Neural crest cell (in vitro differentiated cells): ENCODE data around the gene BHLHA15. TPM values are rescaled to one million over a fixed set of nuclear protein-coding genes. Genes with fewer than 3 reads are reported as not detected.

Source experiments
- DNase-seq: peaks from one replicate; pipeline ENCODE4 v3.0.0; 2021; ENCODE audit warnings: low read depth, mixed read lengths, low spot score
- H3K27ac Mint-ChIP-seq: one replicate; pipeline ENCODE4 v1.8.0; 2021; ENCODE audit warnings: mild to moderate bottlenecking, mixed read lengths; ENCODE audit not compliant: unreplicated experiment
- H3K27me3 Mint-ChIP-seq: 2 replicates; pipeline ENCODE4 v1.8.0; 2021; ENCODE audit warnings: low read depth, mild to moderate bottlenecking, mixed read lengths
- H3K36me3 Mint-ChIP-seq: 2 replicates; pipeline ENCODE4 v1.8.0; 2021; ENCODE audit warnings: low read depth, mild to moderate bottlenecking, mixed read lengths
- H3K4me1 Mint-ChIP-seq: 2 replicates; pipeline ENCODE4 v1.8.0; 2021; ENCODE audit warnings: mixed read lengths
- H3K4me3 Mint-ChIP-seq: one replicate; pipeline ENCODE4 v1.8.0; 2021; ENCODE audit warnings: mild to moderate bottlenecking, mixed read lengths
- H3K9me3 Mint-ChIP-seq: 2 replicates; pipeline ENCODE4 v1.8.0; 2021; ENCODE audit warnings: mixed read lengths
- total RNA-seq: library from RNA; stranded (reverse); gene quantifications from 2 replicates; pipeline ENCODE4 v1.2.1, GENCODE V29; 2021
- TF ChIP-seq, protein P1 (sequence below): fragments of 200-600 bp; sonication (generic); conservative IDR thresholded peaks from 2 replicates; pipeline ENCODE4 v1.5.0; 2021; ENCODE audit warnings: antibody characterized with exemption, mild to moderate bottlenecking

The BHLHA15 gene
- total RNA-seq, 1 donor from 2014 or later = not detected

DNA sequence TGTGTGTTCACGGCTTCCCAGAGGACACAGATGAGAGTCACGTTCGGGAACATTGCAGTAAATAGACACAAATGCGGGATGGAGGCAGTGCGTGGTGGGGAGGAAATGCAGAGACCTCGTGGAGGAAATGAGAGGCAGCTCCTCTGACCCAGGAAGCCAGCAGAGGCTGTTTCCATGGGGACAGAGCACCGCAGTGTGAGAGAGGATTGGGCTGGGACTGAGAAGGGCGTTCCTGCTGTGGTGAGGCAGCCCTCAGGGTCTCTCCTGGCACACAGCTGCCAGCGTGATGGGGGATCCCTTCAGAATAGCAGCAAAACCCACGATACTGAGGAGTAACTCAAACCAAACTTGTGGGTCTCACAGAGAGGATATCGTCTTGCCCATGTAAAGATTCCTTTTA is 21.7 kb upstream of the BHLHA15 start:
- TF ChIP-seq, protein P1, sequence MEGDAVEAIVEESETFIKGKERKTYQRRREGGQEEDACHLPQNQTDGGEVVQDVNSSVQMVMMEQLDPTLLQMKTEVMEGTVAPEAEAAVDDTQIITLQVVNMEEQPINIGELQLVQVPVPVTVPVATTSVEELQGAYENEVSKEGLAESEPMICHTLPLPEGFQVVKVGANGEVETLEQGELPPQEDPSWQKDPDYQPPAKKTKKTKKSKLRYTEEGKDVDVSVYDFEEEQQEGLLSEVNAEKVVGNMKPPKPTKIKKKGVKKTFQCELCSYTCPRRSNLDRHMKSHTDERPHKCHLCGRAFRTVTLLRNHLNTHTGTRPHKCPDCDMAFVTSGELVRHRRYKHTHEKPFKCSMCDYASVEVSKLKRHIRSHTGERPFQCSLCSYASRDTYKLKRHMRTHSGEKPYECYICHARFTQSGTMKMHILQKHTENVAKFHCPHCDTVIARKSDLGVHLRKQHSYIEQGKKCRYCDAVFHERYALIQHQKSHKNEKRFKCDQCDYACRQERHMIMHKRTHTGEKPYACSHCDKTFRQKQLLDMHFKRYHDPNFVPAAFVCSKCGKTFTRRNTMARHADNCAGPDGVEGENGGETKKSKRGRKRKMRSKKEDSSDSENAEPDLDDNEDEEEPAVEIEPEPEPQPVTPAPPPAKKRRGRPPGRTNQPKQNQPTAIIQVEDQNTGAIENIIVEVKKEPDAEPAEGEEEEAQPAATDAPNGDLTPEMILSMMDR = no peak
- H3K27ac Mint-ChIP-seq = no peak overlapping the region
- H3K9me3 Mint-ChIP-seq = no peaks in the 10 kb centered on the region
- no peak overlapping the region for H3K4me3 Mint-ChIP-seq
- peaks cover 30% of the 10 kb centered on the region for H3K36me3 Mint-ChIP-seq
- H3K4me1 Mint-ChIP-seq = no peaks in the 10 kb centered on the region
- DNase-seq = no peak
- no peaks in the 10 kb centered on the region for H3K27me3 Mint-ChIP-seq

DNA sequence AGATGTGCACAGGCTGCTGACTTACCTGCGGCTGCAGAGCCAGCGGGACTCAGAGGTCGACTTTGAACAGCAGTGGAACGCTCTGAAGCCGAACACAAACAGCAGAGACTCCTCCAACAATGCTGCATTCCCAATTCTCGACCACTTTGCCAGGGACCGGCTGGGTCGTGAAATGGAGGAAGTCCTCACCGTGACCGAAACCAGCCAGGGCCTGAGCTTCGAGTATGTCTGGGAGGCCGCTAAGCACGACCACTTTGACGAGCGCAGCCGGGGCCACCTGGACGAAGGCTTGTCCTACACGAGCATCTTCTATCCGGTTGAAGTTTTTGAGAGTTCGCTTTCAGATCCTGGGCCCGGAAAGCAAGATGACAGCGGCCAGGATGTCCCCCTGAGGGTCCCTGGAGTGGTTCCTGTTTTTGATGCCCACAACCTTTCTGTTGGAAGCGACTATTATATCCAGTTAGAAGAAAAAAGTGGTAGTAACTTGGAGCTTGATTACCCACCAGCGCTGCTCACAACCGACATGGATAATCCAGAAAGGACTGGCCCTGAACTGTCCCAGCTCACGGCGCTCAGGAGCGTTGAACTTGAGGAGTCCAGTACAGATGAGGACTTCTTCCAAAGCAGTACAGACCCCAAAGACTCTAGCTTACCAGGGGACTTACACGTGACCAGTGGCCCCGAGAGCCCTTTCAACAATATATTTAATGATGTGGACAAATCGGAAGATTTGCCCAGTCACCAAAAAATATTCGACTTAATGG is 19.4 kb upstream of the BHLHA15 start:
- H3K36me3 Mint-ChIP-seq = peaks cover 33% of the 10 kb centered on the region
- H3K27ac Mint-ChIP-seq = no peak overlapping the region
- no peak overlapping the region for H3K4me3 Mint-ChIP-seq

DNA sequence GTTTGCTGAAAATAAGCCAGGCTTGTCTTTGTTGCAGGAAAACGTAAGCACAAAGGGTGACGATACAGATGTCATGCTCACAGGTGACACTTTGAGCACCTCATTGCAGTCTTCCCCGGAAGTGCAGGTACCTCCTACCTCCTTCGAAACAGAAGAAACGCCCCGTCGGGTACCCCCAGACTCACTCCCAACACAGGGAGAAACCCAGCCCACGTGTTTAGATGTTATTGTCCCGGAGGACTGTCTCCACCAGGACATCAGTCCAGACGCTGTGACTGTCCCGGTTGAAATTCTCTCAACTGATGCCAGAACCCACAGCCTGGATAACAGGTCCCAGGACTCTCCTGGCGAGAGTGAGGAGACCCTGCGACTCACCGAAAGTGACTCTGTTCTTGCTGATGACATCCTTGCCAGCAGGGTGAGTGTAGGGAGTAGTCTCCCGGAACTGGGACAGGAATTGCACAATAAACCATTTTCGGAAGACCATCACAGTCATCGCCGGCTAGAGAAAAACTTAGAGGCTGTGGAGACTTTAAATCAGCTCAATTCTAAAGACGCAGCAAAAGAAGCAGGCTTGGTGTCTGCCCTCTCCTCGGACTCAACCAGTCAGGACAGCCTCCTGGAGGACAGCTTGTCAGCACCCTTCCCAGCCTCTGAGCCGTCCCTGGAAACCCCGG is 18.3 kb upstream of the BHLHA15 start:
- no peaks in the 10 kb centered on the region for H3K9me3 Mint-ChIP-seq
- H3K36me3 Mint-ChIP-seq = peaks cover 31% of the 10 kb centered on the region
- no peaks in the 10 kb centered on the region for H3K27me3 Mint-ChIP-seq
- H3K27ac Mint-ChIP-seq = no peak overlapping the region
- no peak overlapping the region for H3K4me3 Mint-ChIP-seq
- no peak for DNase-seq
- no peaks in the 10 kb centered on the region for H3K4me1 Mint-ChIP-seq
- TF ChIP-seq, protein P1 = no peak

More for the DNA sequence above, 19.4 kb upstream of the BHLHA15 start:
- Mint-ChIP-seq H3K27me3 (no peaks in the 10 kb centered on the region), H3K9me3 (no peaks in the 10 kb centered on the region), H3K4me1 (no peaks in the 10 kb centered on the region)
- DNase-seq = no peak
- TF ChIP-seq, protein P1 = no peak

DNA sequence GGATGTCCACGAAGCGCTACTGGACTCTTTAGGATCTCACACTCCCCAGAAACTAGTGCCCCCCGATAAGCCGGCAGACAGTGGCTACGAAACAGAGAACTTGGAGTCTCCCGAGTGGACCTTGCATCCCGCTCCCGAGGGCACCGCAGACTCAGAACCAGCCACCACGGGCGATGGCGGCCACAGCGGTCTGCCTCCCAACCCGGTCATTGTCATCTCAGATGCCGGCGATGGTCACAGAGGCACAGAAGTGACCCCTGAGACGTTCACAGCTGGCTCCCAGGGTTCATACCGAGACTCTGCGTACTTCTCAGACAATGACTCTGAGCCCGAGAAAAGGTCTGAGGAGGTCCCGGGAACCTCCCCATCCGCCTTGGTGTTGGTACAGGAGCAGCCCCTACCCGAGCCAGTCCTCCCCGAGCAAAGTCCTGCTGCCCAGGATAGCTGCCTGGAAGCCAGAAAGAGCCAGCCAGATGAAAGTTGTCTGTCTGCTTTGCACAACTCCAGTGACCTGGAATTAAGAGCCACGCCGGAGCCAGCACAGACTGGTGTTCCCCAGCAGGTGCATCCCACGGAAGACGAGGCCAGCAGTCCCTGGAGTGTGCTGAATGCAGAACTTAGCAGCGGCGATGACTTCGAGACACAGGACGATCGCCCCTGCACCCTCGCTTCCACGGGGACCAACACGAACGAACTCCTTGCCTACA is 17.6 kb upstream of the BHLHA15 start:
- no peaks in the 10 kb centered on the region for H3K9me3 Mint-ChIP-seq
- H3K27ac Mint-ChIP-seq = no peak overlapping the region
- H3K4me3 Mint-ChIP-seq = no peak overlapping the region
- peaks cover 29% of the 10 kb centered on the region for H3K36me3 Mint-ChIP-seq
- H3K27me3 Mint-ChIP-seq = no peaks in the 10 kb centered on the region
- DNase-seq = no peak
- TF ChIP-seq, protein P1 = no peak
- H3K4me1 Mint-ChIP-seq = no peaks in the 10 kb centered on the region

DNA sequence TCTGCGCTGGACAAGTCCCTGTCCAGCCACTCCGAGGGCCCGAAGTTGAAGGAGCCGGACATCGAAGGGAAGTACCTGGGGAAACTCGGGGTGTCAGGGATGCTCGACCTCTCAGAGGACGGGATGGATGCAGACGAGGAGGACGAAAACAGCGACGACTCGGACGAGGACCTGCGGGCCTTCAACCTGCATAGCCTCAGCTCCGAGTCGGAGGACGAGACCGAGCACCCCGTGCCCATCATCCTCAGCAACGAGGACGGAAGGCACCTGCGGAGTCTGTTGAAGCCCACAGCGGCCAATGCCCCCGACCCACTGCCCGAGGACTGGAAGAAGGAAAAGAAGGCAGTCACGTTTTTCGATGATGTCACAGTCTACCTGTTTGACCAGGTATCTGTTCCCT is 17.1 kb upstream of the BHLHA15 start:
- TF ChIP-seq, protein P1 = no peak
- Mint-ChIP-seq H3K27me3 (no peaks in the 10 kb centered on the region), H3K36me3 (peaks cover 27% of the 10 kb centered on the region), H3K4me1 (no peaks in the 10 kb centered on the region), H3K9me3 (peaks cover 3% of the 10 kb centered on the region), H3K4me3 (no peak overlapping the region), H3K27ac (no peak overlapping the region)
- no peak for DNase-seq
